RWPE2 (cell line): ENCODE data around the gene SPINT1.

Experiments
- ATAC-seq: fragments of 200-7000 bp; cut with Tn5 transposase; 3 replicates; pipeline ENCODE4 v1.9.1; 2021; ENCODE audit warnings: low read depth
- DNase-seq: peaks from one replicate; pipeline ENCODE4 v3.0.0-alpha.2; 2020; ENCODE audit warnings: low spot score
- H3K27ac ChIP-seq: fragments of 450-650 bp; 2 replicates; pipeline ENCODE4 v1.5.1; 2017; ENCODE audit warnings: mild to moderate bottlenecking; ENCODE audit not compliant: poor library complexity, severe bottlenecking
- H3K27me3 ChIP-seq: fragments of 250-450 bp; sonication (Bioruptor Pico); 2 replicates; pipeline ENCODE4 v1.5.1; 2021; ENCODE audit warnings: mild to moderate bottlenecking, moderate library complexity; ENCODE audit not compliant: insufficient read depth, poor library complexity, severe bottlenecking
- H3K36me3 ChIP-seq: fragments of 250-450 bp; sonication (Bioruptor Pico); 2 replicates; pipeline ENCODE4 v1.5.1; 2020; ENCODE audit warnings: low read depth, mild to moderate bottlenecking, moderate library complexity
- H3K4me1 ChIP-seq: fragments of 250-450 bp; sonication (Bioruptor Pico); 2 replicates; pipeline ENCODE4 v1.5.1; 2021; ENCODE audit warnings: mild to moderate bottlenecking, moderate library complexity; ENCODE audit not compliant: insufficient read depth, poor library complexity, severe bottlenecking
- H3K4me3 ChIP-seq: fragments of 250-450 bp; sonication (Bioruptor Pico); 2 replicates; pipeline ENCODE4 v1.5.1; 2021; ENCODE audit warnings: mild to moderate bottlenecking, moderate library complexity; ENCODE audit not compliant: severe bottlenecking
- H3K9me3 ChIP-seq: fragments of 250-450 bp; sonication (Bioruptor Pico); 2 replicates; pipeline ENCODE4 v1.5.1; 2021; ENCODE audit warnings: mild to moderate bottlenecking, moderate library complexity; ENCODE audit not compliant: severe bottlenecking
- CTCF ChIP-seq: fragments of 450-650 bp; IDR thresholded peaks from one replicate; pipeline ENCODE4 v1.5.1; 2017; ENCODE audit warnings: mild to moderate bottlenecking, moderate library complexity; ENCODE audit not compliant: poor library complexity, severe bottlenecking

SPINT1 gene

DNA sequence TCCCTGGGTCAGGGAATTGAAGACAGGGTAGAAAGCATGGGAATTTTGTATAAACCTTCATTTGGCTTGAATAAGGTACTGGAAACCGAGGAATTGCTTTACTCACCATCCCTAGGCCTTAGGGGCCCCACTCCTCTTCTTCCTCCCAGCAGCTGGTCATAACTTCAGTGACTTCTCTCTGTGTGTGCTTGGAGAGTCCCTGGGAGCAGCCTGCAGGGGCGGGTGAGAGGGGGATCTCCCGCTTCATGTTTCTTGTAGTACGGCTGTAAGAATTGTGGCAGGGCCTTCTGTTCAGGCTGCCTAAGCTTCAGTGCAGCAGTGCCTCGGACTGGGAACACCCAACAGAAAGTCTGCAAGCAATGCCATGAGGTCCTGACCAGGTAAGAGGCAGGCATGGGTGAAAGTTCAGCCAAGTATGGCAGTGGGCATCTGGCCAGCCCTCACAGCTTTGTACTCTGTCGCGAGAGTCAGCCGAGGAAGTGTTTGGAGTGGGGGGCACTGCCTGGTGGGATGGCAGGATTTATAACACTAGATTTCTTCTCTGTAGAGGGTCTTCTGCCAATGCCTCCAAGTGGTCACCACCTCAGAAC, 34.9 kb upstream of the SPINT1 start:
- peaks cover 27% of the 10 kb centered on the region for H3K36me3 ChIP-seq
- no peak for TF ChIP-seq CTCF
- no peak for DNase-seq

DNA sequence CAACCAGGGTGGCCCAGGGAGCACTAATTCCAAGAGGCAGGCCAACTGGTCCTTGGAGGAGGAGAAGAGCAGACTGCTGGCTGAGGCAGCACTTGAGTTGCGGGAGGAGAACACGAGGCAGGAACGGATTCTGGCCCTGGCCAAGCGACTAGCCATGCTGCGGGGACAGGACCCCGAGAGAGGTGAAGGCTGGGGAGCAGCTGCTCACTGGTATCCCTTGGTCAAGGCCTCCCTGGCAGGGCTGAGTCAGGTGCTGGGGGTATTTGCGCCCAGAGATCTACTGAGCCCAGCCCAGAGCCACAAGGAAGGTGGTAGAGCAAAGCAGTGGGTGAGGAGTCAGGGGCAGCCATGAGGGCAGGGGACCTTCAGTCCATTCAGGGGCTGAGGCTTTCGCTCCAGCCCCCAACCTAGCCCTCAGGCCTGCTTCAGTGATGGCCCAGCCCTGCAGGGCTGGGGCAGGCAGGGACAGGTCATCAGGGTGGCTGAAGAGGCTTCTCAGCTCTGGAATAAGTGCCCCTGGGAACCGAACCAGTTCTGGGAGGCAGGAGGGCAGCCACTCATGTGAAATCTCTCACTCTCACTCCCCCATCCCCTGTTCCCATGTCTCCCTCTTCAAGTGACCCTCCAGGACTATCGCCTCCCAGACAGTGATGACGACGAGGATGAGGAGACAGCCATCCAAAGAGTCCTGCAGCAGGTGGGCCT, 31.0 kb upstream of the SPINT1 start:
- Histone ChIP-seq H3K36me3 (peaks cover 27% of the 10 kb centered on the region), H3K4me3 (no peak overlapping the region), H3K27me3 (no peaks in the 10 kb centered on the region), H3K9me3 (no peaks in the 10 kb centered on the region), H3K27ac (no peak overlapping the region), H3K4me1 (peaks cover 5% of the 10 kb centered on the region)
- DNase-seq (no peak), ATAC-seq (no peak)
- TF ChIP-seq CTCF, result no peak

More for the DNA sequence above, 34.9 kb upstream of the SPINT1 start:
- H3K9me3 ChIP-seq, result no peaks in the 10 kb centered on the region
- H3K27ac ChIP-seq, result peak overlapping the region; percentile 76
- no peak for ATAC-seq
- H3K4me1 ChIP-seq, result peaks cover 5% of the 10 kb centered on the region
- no peaks in the 10 kb centered on the region for H3K27me3 ChIP-seq
- H3K4me3 ChIP-seq, result no peak overlapping the region

- no peaks in the 10 kb centered on the region for H3K9me3 ChIP-seq
- DNase-seq, result no peak
- no peak for TF ChIP-seq CTCF
- no peak; the same call in 2 of the 3 replicates for ATAC-seq
- H3K27me3 ChIP-seq, result no peaks in the 10 kb centered on the region
- H3K4me3 ChIP-seq, result no peak overlapping the region
- no peak overlapping the region for H3K27ac ChIP-seq
- H3K36me3 ChIP-seq, result peaks cover 27% of the 10 kb centered on the region
- no peaks in the 10 kb centered on the region for H3K4me1 ChIP-seq
Measured at GRCh38 chr15:40815042-40815698, 28.7 kb upstream of the SPINT1 start.

DNA sequence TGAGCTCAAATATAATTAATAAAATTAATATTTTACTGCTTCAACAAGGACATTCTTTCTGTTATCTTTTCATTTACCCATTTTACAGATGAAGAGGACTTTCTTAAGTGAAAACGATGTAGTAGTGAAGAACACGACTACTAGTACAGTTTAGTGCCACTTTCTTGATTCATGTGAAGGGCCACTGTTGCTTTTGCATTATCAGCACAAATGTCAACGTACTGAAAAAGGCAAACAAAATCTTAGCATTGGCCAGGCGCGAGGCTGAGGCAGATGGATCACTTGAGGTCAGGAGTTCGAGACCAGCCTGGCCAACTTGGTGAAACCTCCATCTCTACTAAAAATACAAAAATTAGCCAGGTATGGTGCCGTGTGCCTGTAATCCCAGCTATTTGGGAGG, 24.8 kb upstream of the SPINT1 start:
- H3K9me3 ChIP-seq, result no peaks in the 10 kb centered on the region
- no peak for TF ChIP-seq CTCF
- no peak overlapping the region for H3K27ac ChIP-seq
- no peaks in the 10 kb centered on the region for H3K27me3 ChIP-seq
- H3K4me3 ChIP-seq, result no peak overlapping the region
- no peaks in the 10 kb centered on the region; the same call in none of the 2 replicates for H3K36me3 ChIP-seq
- DNase-seq (no peak), ATAC-seq (no peak)
- H3K4me1 ChIP-seq, result peaks cover 10% of the 10 kb centered on the region
